Prostate gland (tissue), 2 donors: ENCODE results near the gene GMPR.

ENCODE experiments used
- CTCF ChIP-seq, 4 experiments: fragments of 200-600 bp in 2 of 4; fragments of 450-650 bp in 2 of 4; sonication (generic) in 2 of 4; IDR thresholded peaks; 1 replicate in 3 of 4; 2 replicates in 1 of 4; pipeline ENCODE4 v1.5.1; 2016 to 2019; ENCODE audit warnings: antibody characterized with exemption in 4 of 4, mild to moderate bottlenecking in 2 of 4, moderate library complexity in 2 of 4
- POLR2A ChIP-seq: fragments of 450-650 bp; IDR thresholded peaks from one replicate; pipeline ENCODE4 v1.6.1; 2016; ENCODE audit warnings: antibody characterized with exemption, mild to moderate bottlenecking

GRCh38 chr6:16296061-16296670 lies 57.8 kb downstream of the GMPR start:
- TF ChIP-seq POLR2A (no peak), CTCF (IDR thresholded peaks at IDR 0.05) (no peak)
